H1 (cell line): ENCODE measurements around the gene IQGAP3. TPM values are rescaled to one million over a fixed set of nuclear protein-coding genes. Genes with fewer than 3 reads are reported as not detected.

Source experiments
- CTCF ChIA-PET: fragments of 300-600 bp; sonication (Branson Sonifier 250); formaldehyde crosslinking; loops from one replicate; lab custom pipeline; 2021; ENCODE audit not compliant: partially characterized antibody; lab: Charles Lee
- POLR2A ChIA-PET: fragments of 300-600 bp; sonication (Branson Sonifier 250); formaldehyde crosslinking; loops from one replicate; lab custom pipeline; 2021; ENCODE audit warnings: inconsistent platforms; ENCODE audit not compliant: partially characterized antibody; lab: Charles Lee
- DNase-seq, 2 experiments: peaks; one replicate each; pipeline versions ENCODE4 v3.0.0 to v3.0.0-alpha.2; 2010 to 2022; ENCODE audit warnings: low spot score in 2 of 2, low read depth in 1 of 2, mixed read lengths in 1 of 2
- FAIRE-seq: peaks from 2 replicates; lab custom pipeline; 2011; peaks lifted over from hg19 to GRCh38; lab: Jason Lieb, UNC
- H2AFZ ChIP-seq: 2 replicates; pipeline ENCODE4 v1.8.1; 2012; ENCODE audit warnings: low read length, inconsistent platforms
- H2AK5ac ChIP-seq: 2 replicates; pipeline ENCODE4 v1.6.1; 2013; ENCODE audit warnings: low read depth, low read length
- H2BK120ac ChIP-seq: replicated peaks from 2 replicates; pipeline ENCODE3; 2013; ENCODE audit warnings: low read depth, low read length, inconsistent platforms
- H2BK12ac ChIP-seq: 2 replicates; pipeline ENCODE4 v1.6.1; 2013; ENCODE audit warnings: low read depth, low read length
- H2BK15ac ChIP-seq: 2 replicates; pipeline ENCODE4 v1.6.1; 2013; ENCODE audit warnings: low read length
- H2BK20ac ChIP-seq: 2 replicates; pipeline ENCODE4 v1.6.1; 2013; ENCODE audit warnings: low read length
- H2BK5ac ChIP-seq: 2 replicates; pipeline ENCODE4 v1.6.1; 2013; ENCODE audit warnings: low read depth, low read length
- H3K14ac ChIP-seq: 2 replicates; pipeline ENCODE4 v1.6.1; 2013; ENCODE audit warnings: inconsistent platforms; ENCODE audit not compliant: insufficient read length
- H3K18ac ChIP-seq: 2 replicates; pipeline ENCODE4 v1.6.1; 2013; ENCODE audit warnings: low read length; ENCODE audit errors: extremely low read depth
- H3K23ac ChIP-seq: 2 replicates; pipeline ENCODE4 v1.6.1; 2013; ENCODE audit warnings: inconsistent platforms; ENCODE audit not compliant: insufficient read length
- H3K23me2 ChIP-seq: 2 replicates; pipeline ENCODE4 v1.6.1; 2013; ENCODE audit warnings: low read depth, low read length
- H3K27ac ChIP-seq: 2 replicates; pipeline ENCODE4 v1.6.1; 2011; ENCODE audit warnings: low read depth, low read length, inconsistent platforms
- H3K27me3 ChIP-seq, 4 experiments: replicated peaks in 1 of 4; 1 replicate in 1 of 4; 2 replicates in 3 of 4; pipeline versions ENCODE4 v1.6.1 to v1.8.1; 2011 to 2013; ENCODE audit warnings: low read length in 3 of 4, mild to moderate bottlenecking in 3 of 4, inconsistent platforms in 2 of 4, mixed read lengths in 2 of 4, moderate library complexity in 1 of 4; ENCODE audit not compliant: control insufficient read depth in 3 of 4, insufficient read depth in 3 of 4; ENCODE audit errors: extremely low read depth in 1 of 4
- H3K36me3 ChIP-seq, 4 experiments: 2 replicates each; pipeline versions ENCODE4 v1.6.1 to v1.8.1; 2011 to 2013; ENCODE audit warnings: mild to moderate bottlenecking in 4 of 4, low read length in 3 of 4, moderate library complexity in 2 of 4, control low read depth in 1 of 4, inconsistent platforms in 1 of 4; ENCODE audit not compliant: insufficient read depth in 4 of 4, control insufficient read depth in 2 of 4
- H3K4ac ChIP-seq: replicated peaks from 2 replicates; pipeline ENCODE3; 2013; ENCODE audit warnings: low read length, low read depth, mixed read lengths, inconsistent platforms; ENCODE audit not compliant: insufficient read length
- H3K4me1 ChIP-seq, 4 experiments: replicated peaks in 1 of 4; 1 replicate in 1 of 4; 2 replicates in 3 of 4; pipeline versions ENCODE4 v1.6.1 to v1.8.1; 2011 to 2013; ENCODE audit warnings: low read length in 3 of 4, inconsistent platforms in 2 of 4, mixed read lengths in 1 of 4; ENCODE audit not compliant: insufficient read depth in 4 of 4, control insufficient read depth in 3 of 4
- H3K4me2 ChIP-seq, 2 experiments: 2 replicates each; pipeline versions ENCODE4 v1.6.1 to v1.8.1; 2011 to 2013; ENCODE audit warnings: low read depth in 2 of 2, low read length in 2 of 2, control low read depth in 1 of 2, inconsistent platforms in 1 of 2, mild to moderate bottlenecking in 1 of 2; ENCODE audit not compliant: insufficient read depth in 1 of 2
- H3K4me3 ChIP-seq, 4 experiments: fragments of 200-600, 300-600 bp in 1 of 4; sonication (generic), shearing (Covaris generic), sonication (Bioruptor Twin) in 1 of 4; 2 replicates each; pipeline versions ENCODE4 v1.5.1 to v1.8.1; 2011 to 2016; ENCODE audit warnings: low read length in 4 of 4, low read depth in 3 of 4, control low read depth in 2 of 4, inconsistent platforms in 2 of 4, mild to moderate bottlenecking in 2 of 4, mixed read lengths in 1 of 4, moderate library complexity in 1 of 4; ENCODE audit not compliant: insufficient read depth in 2 of 4; ENCODE audit errors: extremely low read depth in 1 of 4
- H3K56ac ChIP-seq: replicated peaks from 2 replicates; pipeline ENCODE3; 2013; ENCODE audit warnings: low read depth, mild to moderate bottlenecking, mixed read lengths, low read length, inconsistent platforms; ENCODE audit not compliant: insufficient read length
- H3K79me1 ChIP-seq: 2 replicates; pipeline ENCODE4 v1.6.1; 2013; ENCODE audit warnings: low read depth, low read length, control low read depth
- H3K79me2 ChIP-seq, 2 experiments: 2 replicates each; pipeline versions ENCODE4 v1.6.1 to v1.8.1; 2012 to 2013; ENCODE audit warnings: low read length in 2 of 2, mild to moderate bottlenecking in 2 of 2, inconsistent platforms in 1 of 2; ENCODE audit not compliant: insufficient read depth in 2 of 2, control insufficient read depth in 1 of 2
- H3K9ac ChIP-seq, 4 experiments: replicated peaks in 1 of 4; 1 replicate in 1 of 4; 2 replicates in 3 of 4; pipeline versions ENCODE4 v1.6.1 to v1.8.1; 2011 to 2013; ENCODE audit warnings: low read depth in 3 of 4, low read length in 3 of 4, control low read depth in 2 of 4, mild to moderate bottlenecking in 2 of 4, moderate library complexity in 2 of 4, inconsistent platforms in 1 of 4; ENCODE audit errors: extremely low read depth in 1 of 4
- H3K9me3 ChIP-seq, 2 experiments: 2 replicates each; pipeline versions ENCODE4 v1.6.1 to v1.8.1; 2012 to 2013; ENCODE audit warnings: mild to moderate bottlenecking in 2 of 2, moderate library complexity in 2 of 2, control low read depth in 1 of 2, inconsistent platforms in 1 of 2, low read depth in 1 of 2, low read length in 1 of 2, mixed read lengths in 1 of 2; ENCODE audit not compliant: insufficient read depth in 2 of 2
- H4K20me1 ChIP-seq, 2 experiments: replicated peaks in 1 of 2; 2 replicates each; pipeline versions ENCODE3 to v1.8.1; 2011 to 2013; ENCODE audit warnings: inconsistent platforms in 2 of 2, low read length in 2 of 2, mild to moderate bottlenecking in 1 of 2; ENCODE audit not compliant: insufficient read depth in 2 of 2, control insufficient read depth in 1 of 2
- H4K5ac ChIP-seq: 2 replicates; pipeline ENCODE4 v1.6.1; 2013; ENCODE audit warnings: low read length, low read depth, mixed read lengths, inconsistent platforms; ENCODE audit not compliant: insufficient read length
- H4K8ac ChIP-seq: 2 replicates; pipeline ENCODE4 v1.8.0; 2013; ENCODE audit warnings: mild to moderate bottlenecking, moderate library complexity, low read length, inconsistent platforms; ENCODE audit not compliant: insufficient read depth; ENCODE audit errors: extremely low read depth
- H4K91ac ChIP-seq: replicated peaks from 2 replicates; pipeline ENCODE3; 2013; ENCODE audit warnings: low read length, mixed read lengths, inconsistent platforms; ENCODE audit not compliant: insufficient read length
- ASH2L ChIP-seq: fragments of 200-600, 300-600 bp; sonication (generic); IDR thresholded peaks from one replicate; pipeline ENCODE4 v1.7.1; 2017; ENCODE audit warnings: low read length
- BRCA1 ChIP-seq: IDR thresholded peaks from 2 replicates; pipeline ENCODE4 v1.6.1; 2012; ENCODE audit warnings: low read depth, low read length, improper control_type of control experiment
- CBX5 ChIP-seq: fragments of 300-800, 300-1000 bp; sonication (generic); IDR thresholded peaks from 2 replicates; pipeline ENCODE4 v1.7.1; 2016; ENCODE audit warnings: antibody characterized with exemption, low read length, low read depth
- CHD1 ChIP-seq: IDR thresholded peaks from 2 replicates; pipeline ENCODE4 v1.6.1; 2012; ENCODE audit warnings: low read depth, low read length, improper control_type of control experiment
- EGR1 ChIP-seq: IDR thresholded peaks from 2 replicates; pipeline ENCODE4 v1.6.1; 2011; ENCODE audit warnings: low read depth, low read length, borderline replicate concordance
- FOSL1 ChIP-seq: IDR thresholded peaks from 2 replicates; pipeline ENCODE4 v1.6.1; 2011; ENCODE audit warnings: mild to moderate bottlenecking, low read depth, low read length, moderate library complexity; ENCODE audit not compliant: insufficient read depth
- NRF1 ChIP-seq: IDR thresholded peaks from 2 replicates; pipeline ENCODE4 v1.6.1; 2011; ENCODE audit warnings: mild to moderate bottlenecking, low read depth, low read length, improper control_type of control experiment
- POLR2A ChIP-seq, 2 experiments: IDR thresholded peaks; 1 replicate in 1 of 2; 2 replicates in 1 of 2; pipeline ENCODE4 v1.6.1; 2011; ENCODE audit warnings: low read depth in 2 of 2, low read length in 2 of 2, mild to moderate bottlenecking in 2 of 2; ENCODE audit errors: control extremely low read depth in 1 of 2
- SRF ChIP-seq: IDR thresholded peaks from 2 replicates; pipeline ENCODE4 v1.6.1; 2011; ENCODE audit warnings: mild to moderate bottlenecking, low read depth, low read length, moderate library complexity
- TAF1 ChIP-seq: IDR thresholded peaks from 2 replicates; pipeline ENCODE4 v1.6.1; 2011; ENCODE audit warnings: mild to moderate bottlenecking, low read depth, low read length
- USF2 ChIP-seq: IDR thresholded peaks from 2 replicates; pipeline ENCODE4 v1.6.1; 2011; ENCODE audit warnings: low read length, improper control_type of control experiment
- WGBS, 2 experiments: shearing (Covaris generic) in 1 of 2; methylation state at CpG; one replicate each; pipeline versions ENCODE4 v1.1.6 to v1.1.7; 2013 to 2015; ENCODE audit warnings: low lambda C conversion rate in 2 of 2, mixed read lengths in 2 of 2, inconsistent platforms in 1 of 2, low coverage in 1 of 2, missing lambda C conversion rate in 1 of 2; ENCODE audit not compliant: insufficient replicate concordance in 2 of 2, insufficient coverage in 1 of 2, insufficient read length in 1 of 2; ENCODE audit errors: extremely low coverage in 1 of 2, missing lambda C conversion rate in 1 of 2; 5-methylcytosine and 5-hydroxymethylcytosine counted together
- polyA plus RNA-seq, 7 experiments: library from polyadenylated mRNA; depleted of rRNA in 3 of 7; stranded (reverse) in 5 of 7; unstranded in 2 of 7; fragments of >200 nt in 5 of 7; fragments of 200-250 nt in 2 of 7; gene quantifications; 1 replicate in 5 of 7; 2 replicates in 1 of 7; 4 replicates in 1 of 7; pipeline versions ENCODE4 v1.2.1 to v1.2.3, GENCODE V29; 2011 to 2013; ENCODE audit warnings: missing spikeins in 2 of 7, mixed read lengths in 2 of 7
- total RNA-seq: library from RNA; stranded (reverse); fragmentation: NEBNext Ultra II Directional; extraction: Animal tissue kit (Norgen Biotek cat#: 25700); gene quantifications from 2 replicates; pipeline ENCODE4 v1.2.1, GENCODE V29; 2021
- TF ChIP-seq, protein P1 (sequence below), 3 experiments: IDR thresholded peaks; 1 replicate in 2 of 3; 2 replicates in 1 of 3; pipeline versions ENCODE4 v1.5.1 to v1.6.1; 2011; ENCODE audit warnings: low read length in 3 of 3, mild to moderate bottlenecking in 3 of 3, inconsistent platforms in 2 of 3, low read depth in 1 of 3, moderate library complexity in 1 of 3; ENCODE audit not compliant: insufficient read depth in 1 of 3; ENCODE audit errors: control extremely low read depth in 1 of 3

Gene IQGAP3
- total and polyA plus RNA-seq, 2 of the 8 experiments (the other 6 are each of a cell fraction or from before 2014, with no cell fraction given): 14.6 to 22.3 TPM

GRCh38 chr1:156540955-156541354 is 31.4 kb downstream of the IQGAP3 start:
- Histone ChIP-seq H2AK5ac (no peak overlapping the region), H4K91ac (no peak overlapping the region), H3K4me3 (no peak overlapping the region), H4K5ac (no peak overlapping the region), H3K23me2 (no peaks in the 10 kb centered on the region), H3K18ac (no peak overlapping the region), H3K79me2 (no peaks in the 10 kb centered on the region), H3K27me3 (no peaks in the 10 kb centered on the region), H3K36me3 (peaks cover 12 to 26% (median 23%) of the 10 kb centered on the region in 4 experiments; a peak in 7 of 8 replicates), H3K4me2 (no peak overlapping the region), H3K14ac (no peak overlapping the region), H3K4me1 (no peaks in the 10 kb centered on the region), H2BK120ac (no peak overlapping the region), H3K9ac (no peak overlapping the region), H4K8ac (no peak overlapping the region), H3K9me3 (no peaks in the 10 kb centered on the region), H3K56ac (no peak overlapping the region), H2BK15ac (no peak overlapping the region), H3K27ac (no peak overlapping the region), H2AFZ (no peak overlapping the region), H2BK12ac (no peak overlapping the region), H2BK20ac (no peak overlapping the region), H3K23ac (no peak overlapping the region), H4K20me1 (peaks cover 0 to 1% of the 10 kb centered on the region in 2 experiments), H3K79me1 (no peaks in the 10 kb centered on the region), H3K4ac (no peak overlapping the region), H2BK5ac (no peak overlapping the region)
- ChIA-PET CTCF (interaction anchor here (0.8 to 1.0 kb wide), 3 partner anchors 10 to 13 kb away, joined by 3 to 4 read pairs (median 3); no protein-coding TSS in a partner anchor), POLR2A (interaction anchor here (0.6 to 1.5 kb wide), 3 partner anchors 14 to 68 kb away, joined by 3 read pairs; no protein-coding TSS in a partner anchor)
- DNase-seq: no peak
- WGBS, 2 experiments: 89% methylated on average over 2 of the region's 2 CpGs; no CpG with 5 or more reads in 1 of the 2 experiments
- FAIRE-seq: no peak
- TF ChIP-seq, protein P1, sequence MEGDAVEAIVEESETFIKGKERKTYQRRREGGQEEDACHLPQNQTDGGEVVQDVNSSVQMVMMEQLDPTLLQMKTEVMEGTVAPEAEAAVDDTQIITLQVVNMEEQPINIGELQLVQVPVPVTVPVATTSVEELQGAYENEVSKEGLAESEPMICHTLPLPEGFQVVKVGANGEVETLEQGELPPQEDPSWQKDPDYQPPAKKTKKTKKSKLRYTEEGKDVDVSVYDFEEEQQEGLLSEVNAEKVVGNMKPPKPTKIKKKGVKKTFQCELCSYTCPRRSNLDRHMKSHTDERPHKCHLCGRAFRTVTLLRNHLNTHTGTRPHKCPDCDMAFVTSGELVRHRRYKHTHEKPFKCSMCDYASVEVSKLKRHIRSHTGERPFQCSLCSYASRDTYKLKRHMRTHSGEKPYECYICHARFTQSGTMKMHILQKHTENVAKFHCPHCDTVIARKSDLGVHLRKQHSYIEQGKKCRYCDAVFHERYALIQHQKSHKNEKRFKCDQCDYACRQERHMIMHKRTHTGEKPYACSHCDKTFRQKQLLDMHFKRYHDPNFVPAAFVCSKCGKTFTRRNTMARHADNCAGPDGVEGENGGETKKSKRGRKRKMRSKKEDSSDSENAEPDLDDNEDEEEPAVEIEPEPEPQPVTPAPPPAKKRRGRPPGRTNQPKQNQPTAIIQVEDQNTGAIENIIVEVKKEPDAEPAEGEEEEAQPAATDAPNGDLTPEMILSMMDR (IDR thresholded peaks at IDR 0.05; ENCODE audit: control extremely low read depth in 1 of 3, insufficient read depth in 1 of 3, low read depth in 1 of 3, low read length in 3 of 3): no peak
- no peak for TF ChIP-seq BRCA1
- TF ChIP-seq SRF: no peak
- TF ChIP-seq TAF1: no peak
- TF ChIP-seq CHD1: no peak
- no peak for TF ChIP-seq USF2
- no peak for TF ChIP-seq CBX5
- TF ChIP-seq NRF1: no peak
- TF ChIP-seq EGR1: no peak
- TF ChIP-seq FOSL1: no peak
- no peak for TF ChIP-seq POLR2A (IDR thresholded peaks at IDR 0.05; ENCODE audit: control extremely low read depth in 1 of 2, low read depth in 2 of 2, low read length in 2 of 2)
- TF ChIP-seq ASH2L: no peak
